T-helper 22 cell (primary cell): Measurements from ENCODE around the gene ARMCX6.
"Not testable (repeated sequence)": the region's sequence is repeated elsewhere in the genome, so short reads cannot be mapped to it uniquely, and the experiment has no call there.

Experiments
- DNase-seq: peaks from one replicate; pipeline ENCODE4 v3.0.0-alpha.2; 2020; ENCODE audit warnings: low read depth

Gene ARMCX6

DNA sequence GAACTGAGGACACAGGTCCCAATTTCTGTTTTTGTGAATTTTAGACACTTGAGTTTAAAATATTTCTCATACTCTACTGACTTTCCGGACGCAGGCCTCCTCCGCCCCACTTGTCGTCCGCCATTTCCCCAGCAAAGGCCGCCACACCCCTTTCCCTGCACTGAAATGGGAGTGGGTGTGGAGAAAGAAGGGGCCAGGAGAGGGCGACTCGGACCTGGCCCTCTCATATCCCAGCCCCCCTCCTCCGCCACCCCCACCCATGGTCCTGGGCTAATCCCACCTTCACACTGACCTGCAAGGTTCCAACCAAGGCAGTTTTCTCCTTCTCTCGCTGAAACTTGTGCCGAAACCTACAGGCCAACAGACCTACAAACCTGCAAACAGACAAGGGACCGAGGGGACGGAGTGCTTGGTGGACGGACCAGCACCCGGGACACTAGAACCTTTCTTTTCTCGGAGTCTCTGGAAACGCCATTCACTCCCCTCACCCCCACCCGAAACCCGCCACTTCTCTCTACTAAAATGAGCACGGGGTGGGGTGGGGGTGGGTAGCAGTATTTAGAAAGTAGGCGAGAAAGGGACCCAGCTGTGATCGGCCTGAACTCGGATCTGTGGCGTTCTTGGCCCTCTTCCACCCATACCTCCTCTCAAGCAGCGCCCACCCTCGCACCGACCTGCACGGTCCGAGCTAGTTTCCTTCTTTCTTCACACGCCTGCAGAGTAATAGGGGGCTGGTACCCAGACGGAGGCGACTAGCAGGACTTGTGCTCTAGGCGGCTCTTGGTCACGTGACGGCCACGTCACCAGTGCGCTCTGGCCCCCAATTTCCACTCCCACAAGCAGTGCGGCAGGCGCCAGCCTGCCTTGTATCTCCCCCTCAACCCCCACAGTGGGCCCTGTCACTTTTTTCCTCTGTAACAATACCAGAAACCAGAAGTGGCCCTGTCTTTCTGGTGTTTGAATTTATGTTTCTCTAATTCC is at the start of gene ARMCX6:
Gene ARMCX6 (minus strand): TSS at position 790 of the 981 bp plus-strand sequence. CDS start 1,380 bp downstream, outside the sequence.
- DNase-seq, result peak; percentile 64

DNA sequence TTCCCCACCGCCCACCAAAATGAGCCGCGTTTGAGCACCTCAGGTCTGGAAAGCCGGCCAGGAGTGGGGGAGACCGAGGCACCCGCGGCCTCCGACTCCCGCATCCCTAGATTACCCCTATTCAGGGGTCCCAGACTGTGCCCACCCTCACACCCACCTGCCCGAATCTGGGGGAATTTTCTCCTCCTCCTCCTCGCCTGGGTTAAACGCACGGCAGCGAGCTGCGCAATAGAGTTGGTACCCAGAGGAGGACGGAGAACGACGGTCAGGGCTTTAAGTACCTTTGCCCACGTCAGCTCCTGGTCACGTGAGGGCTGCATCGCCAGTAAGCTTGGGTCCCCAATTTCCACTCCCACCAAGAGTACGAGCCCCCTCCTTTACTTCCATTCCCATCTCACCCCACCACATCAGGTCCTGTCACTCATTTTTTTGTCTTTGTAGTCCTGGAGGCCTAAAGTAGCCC is 41.8 kb upstream of the ARMCX6 start, which contains the start of gene ARMCX2:
Gene ARMCX2 (minus strand): TSS at position 250 of the 463 bp plus-strand sequence. CDS start 2,262 bp downstream, outside the sequence.
- DNase-seq, result no peak

DNA sequence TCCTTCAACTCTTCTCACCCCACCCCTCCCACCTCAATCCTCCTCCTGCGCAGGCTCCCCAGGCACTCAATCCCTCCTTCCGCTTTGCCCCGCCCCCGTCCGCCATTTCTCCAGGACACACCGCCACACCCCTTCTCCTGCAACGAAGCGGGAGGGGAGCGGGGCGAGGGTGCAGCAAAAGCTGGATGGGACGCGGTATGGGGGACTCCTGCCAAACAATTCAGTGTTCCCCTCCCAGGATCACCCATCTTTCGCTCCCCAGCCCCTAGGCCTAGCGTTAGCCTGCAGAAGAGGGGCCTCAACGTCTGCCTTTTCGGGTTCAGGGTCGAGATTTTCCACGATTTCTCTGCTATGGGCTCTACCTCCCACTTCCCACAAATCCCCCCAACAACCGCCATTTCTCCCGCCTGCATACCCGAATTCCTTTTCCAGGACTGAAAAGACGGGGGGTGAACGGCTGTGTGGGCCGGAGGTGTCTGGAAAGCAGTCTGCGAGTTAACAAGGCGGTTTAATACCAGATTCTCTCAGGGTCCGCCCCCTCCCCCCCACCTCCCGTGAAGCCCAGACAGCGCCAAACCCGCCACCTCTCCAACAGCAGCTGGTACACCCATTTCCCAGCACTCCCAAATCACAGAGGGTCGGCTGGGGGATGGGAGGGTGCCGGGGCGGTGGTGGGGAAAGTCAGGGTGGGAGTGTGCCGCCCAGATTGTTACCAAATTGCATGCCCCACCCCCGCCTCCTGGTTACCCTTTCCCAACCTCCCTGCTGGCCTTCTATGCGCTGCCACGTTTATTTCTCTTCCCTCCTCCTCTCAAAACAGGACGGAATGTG is 41.1 kb upstream of the ARMCX6 start:
- DNase-seq, result peak; percentile 39

DNA sequence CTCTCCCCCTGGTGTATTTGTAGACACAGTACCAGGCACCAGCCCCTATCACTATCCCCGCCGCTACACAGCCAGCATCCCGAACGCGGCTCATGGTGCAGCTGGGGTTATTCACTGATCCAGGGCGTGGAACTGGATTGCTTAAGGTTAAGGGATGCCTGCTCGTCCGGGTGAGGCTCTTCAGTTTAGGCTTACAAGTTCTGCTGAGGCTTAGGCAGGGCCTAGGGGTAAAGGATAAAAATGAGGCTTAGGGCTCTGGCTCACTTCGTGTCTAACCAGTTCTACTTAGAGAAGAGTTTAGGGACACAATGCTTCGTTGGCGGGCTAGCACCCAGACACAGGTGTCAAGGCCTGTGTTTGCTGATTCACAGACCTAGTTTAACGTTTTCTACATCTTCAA is 39.7 kb upstream of the ARMCX6 start:
- DNase-seq, result no peak

DNA sequence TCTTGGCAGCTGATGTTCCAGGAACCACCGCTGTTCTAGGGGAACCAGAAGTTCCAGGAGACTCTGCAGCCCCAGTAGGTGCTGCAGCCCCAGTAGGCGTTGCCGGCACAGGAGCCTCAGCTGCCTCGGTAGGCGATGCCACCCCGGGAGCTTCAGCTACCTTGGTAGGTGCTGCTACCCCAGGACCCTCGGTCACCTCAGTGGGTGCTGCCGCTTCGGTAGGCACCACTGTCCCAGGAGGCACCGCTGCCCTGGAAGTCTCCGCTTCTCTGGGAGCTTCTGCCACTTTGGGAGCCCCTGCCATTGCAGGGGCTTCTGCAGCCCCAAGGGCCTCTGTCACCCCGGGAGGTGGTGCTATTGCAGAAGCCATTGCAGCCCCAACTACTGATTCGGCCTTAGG is 39.0 kb upstream of the ARMCX6 start:
- DNase-seq, result no peak

DNA sequence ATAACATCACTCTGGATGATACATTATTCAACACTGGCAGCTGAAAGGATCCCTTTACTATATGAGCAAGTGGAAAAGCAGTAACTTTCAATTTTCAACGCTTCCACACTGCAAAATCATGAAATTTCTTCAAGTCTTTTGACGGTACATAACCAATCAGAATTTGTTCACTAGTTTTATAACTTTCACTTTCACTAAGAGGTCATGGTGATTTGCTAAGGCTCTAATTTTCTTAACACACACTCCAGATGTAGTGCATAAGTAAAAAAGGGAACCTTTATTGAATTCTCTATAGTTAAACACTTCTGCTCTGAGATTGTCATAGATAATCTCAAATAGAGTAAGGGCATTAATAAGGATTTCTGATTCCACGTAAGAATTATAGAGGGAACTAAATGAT is 37.7 kb upstream of the ARMCX6 start:
- no peak for DNase-seq

DNA sequence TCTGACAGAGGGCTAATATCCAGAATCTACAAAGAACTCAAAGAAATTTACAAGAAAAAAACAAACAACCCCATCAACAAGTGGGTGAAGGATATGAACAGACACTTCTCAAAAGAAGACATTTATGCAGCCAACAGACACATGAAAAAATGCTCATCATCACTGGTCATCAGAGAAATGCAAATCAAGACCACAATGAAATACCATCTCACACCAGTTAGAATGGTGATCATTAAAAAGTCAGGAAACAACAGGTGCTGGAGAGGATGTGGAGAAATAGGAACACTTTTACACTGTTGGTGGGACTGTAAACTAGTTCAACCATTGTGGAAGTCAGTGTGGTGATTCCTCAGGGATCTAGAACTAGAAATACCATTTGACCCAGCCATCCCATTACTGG is 29.9 kb upstream of the ARMCX6 start:
- not testable (repeated sequence) for DNase-seq

DNA sequence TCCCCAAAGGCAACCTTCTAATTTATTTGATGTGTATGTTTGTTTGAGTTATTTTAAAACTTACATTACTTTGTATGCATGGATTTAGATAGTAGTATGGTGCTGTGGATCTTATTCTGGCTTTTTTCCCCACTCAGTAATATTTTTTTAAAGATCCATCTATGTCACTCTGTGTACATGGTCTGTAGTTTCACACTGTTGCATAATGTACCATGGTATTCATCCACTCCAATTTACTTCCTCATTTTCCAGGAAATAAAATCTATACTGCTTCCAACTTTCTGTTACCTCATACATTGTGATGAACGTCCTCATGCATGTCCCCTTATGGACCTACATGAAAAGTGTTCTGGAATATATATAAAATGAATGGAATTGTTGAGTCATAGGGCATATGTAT is 24.3 kb upstream of the ARMCX6 start:
- no peak for DNase-seq

DNA sequence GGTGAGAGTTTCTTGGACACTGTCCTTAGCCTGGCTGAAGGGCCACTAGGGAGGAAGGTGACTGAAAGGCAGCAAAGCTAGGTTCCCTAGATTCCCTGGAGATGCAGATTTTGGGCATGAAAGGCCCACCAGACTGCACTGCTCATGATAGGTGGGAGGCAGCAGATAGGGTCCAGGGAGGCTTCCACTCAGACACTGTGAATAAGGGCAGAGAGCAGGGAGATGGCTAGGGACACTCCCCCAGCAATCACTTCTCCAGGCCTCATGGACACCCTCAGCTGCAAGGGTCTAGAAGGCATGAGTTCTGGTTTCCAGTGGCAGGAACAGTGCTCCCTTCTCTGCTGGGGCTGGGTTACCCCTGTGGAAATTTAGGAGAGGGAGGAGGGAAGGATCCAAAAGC is 21.8 kb upstream of the ARMCX6 start:
- no peak for DNase-seq

DNA sequence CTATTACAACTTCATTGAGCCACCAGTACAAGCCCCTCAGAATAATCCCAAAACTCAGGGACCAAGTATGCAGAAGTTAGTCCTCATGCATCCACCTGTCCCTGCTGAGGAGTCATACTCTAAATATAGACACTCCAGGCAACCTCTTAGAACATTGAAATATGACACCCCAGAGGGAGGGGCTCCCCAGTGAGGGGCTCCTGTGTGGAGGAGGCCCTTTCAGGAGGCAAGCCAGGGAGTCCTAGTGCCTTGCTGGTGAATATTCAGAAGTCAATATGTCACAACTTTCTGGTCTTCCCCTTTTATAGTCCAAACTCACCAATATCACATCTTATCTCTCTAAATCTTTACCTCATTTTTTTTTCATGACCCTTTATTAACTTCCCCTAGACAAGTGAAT is 1.6 kb upstream of the ARMCX6 start:
- DNase-seq, result no peak

DNA sequence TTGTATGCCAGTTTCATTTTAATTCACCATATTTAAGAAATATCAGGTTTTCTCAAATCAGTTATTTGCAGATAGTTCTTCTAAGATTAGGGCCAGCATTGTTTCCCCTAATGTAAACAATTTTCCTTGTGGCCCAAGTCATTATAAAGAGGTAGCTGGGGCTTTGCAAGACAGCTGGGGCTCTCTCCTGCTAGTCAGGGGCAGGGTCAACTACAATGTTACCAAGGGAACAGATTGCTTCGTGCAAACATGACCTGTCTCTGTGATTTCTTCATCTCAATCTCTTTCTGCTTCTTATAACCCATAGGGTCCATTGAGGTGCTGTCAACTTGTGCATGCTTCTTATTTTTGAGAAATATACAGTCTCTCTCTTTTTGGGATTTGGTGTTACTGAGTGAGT is 12.1 kb downstream of the ARMCX6 start:
- no peak for DNase-seq

DNA sequence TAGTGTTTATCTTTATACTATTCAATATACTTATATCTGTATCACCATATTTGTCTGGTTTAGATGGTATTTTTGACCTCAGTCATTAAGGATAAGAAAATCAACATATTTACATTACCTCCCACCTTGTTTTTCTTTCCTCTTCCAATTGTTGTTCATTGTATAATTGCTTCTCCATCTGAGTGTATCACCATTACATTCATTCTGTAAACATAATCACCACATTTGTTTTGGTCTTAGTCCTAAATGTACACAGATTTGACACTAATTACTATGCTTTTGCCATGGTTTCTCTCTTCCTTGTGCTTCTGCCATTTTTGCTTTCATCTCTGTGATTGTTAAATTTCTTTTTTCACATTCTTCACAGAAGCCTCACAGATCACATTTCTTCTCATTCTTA is 12.7 kb downstream of the ARMCX6 start:
- no peak for DNase-seq

DNA sequence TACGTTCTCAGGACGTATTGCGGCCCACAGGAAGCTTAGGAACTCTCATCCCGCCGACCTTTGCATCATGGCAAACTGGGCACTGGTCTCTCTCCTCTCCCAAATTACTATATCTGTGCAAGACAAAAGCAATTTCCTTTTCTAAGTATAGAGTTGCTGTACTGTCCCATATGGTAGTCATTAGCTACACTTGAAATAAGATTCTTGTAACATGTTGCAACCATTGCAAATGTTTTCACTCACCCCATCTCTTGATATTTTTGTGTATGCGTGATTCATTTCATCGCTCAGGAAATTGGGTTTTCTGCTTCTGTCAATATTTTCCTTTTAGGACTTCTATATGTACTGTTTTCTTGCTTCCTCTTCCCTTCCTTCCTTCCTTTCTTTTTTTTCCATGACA is 15.7 kb downstream of the ARMCX6 start:
- DNase-seq, result no peak

DNA sequence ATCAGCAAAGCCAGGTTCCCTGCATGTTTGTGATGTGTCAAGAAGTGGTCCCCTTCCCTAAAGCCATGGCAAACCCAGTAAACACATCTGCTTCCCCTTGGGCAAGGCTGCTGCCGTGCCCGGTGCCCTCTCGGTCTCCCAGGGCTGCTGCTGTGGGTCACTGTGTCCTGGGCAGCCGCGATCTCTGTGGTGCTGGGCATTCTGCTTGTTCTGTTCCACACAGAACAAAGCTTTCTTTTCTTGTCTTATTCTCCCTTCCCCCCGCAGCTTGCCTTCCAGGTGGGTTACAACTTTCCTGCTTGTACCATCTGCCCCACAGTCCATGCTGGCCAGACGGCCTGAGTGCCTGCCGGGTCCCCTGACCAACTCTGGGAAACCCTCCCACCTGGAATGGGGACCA is 18.2 kb downstream of the ARMCX6 start:
- not testable (repeated sequence) for DNase-seq

DNA sequence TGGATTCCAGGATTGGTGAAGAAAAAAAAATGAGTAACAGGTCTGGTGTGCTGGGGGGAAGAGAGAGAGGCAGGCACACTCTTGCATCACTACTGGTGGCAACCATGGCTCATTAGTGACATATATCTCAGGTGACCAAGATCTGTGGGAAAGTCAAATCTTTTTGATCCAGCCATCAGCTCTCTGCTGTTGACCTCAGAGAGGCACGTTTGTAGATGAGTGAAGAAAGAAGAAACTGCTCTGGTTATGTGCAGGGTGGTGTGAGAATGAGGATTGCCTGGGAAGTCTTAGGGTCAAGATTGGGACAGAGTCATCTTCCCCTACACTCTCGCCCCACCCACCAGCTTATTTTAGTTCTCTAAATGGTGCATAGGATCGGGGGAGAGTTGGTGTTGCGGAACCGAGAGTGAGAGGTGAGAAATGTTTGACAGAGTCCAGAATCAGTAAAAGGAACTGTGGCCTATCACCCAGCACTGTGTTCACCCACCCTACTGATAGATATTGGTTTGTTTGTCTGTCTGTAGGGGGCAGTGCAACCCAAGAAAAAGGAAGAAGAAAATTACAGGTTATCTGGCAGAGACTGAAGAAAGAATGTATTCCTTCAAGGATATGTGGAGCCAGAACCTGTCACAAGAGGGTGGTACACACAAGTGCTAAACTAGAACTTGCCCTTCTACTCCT is 21.9 kb downstream of the ARMCX6 start:
- DNase-seq, result no peak
